ENCODE results near the gene LHB.

LHB gene

DNA sequence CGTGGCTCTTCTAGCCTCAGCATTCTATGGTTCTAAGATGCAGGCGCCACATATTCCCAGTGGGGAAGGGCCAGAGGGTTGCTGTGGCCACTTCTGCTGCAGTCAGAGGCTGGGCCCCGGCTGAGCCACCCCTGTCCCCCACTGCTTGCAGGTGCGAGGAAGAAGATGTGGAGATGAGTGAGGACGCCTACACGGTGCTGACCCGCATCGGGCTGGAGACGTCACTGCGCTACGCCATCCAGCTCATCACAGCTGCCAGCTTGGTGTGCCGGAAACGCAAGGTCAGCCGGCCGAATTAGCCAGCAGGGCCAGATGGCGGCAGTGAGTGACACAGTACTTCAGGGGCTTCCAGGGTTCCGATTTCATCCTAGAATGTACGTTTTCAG is 2.0 kb downstream of the LHB start:
- H3K4me3 ChIP-seq (ENCODE audit: low read depth, low read length) = no peak overlapping the region
- TF ChIP-seq, protein P1, sequence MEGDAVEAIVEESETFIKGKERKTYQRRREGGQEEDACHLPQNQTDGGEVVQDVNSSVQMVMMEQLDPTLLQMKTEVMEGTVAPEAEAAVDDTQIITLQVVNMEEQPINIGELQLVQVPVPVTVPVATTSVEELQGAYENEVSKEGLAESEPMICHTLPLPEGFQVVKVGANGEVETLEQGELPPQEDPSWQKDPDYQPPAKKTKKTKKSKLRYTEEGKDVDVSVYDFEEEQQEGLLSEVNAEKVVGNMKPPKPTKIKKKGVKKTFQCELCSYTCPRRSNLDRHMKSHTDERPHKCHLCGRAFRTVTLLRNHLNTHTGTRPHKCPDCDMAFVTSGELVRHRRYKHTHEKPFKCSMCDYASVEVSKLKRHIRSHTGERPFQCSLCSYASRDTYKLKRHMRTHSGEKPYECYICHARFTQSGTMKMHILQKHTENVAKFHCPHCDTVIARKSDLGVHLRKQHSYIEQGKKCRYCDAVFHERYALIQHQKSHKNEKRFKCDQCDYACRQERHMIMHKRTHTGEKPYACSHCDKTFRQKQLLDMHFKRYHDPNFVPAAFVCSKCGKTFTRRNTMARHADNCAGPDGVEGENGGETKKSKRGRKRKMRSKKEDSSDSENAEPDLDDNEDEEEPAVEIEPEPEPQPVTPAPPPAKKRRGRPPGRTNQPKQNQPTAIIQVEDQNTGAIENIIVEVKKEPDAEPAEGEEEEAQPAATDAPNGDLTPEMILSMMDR (IDR thresholded peaks at IDR 0.05; ENCODE audit: low read depth, low read length) = no peak

DNA sequence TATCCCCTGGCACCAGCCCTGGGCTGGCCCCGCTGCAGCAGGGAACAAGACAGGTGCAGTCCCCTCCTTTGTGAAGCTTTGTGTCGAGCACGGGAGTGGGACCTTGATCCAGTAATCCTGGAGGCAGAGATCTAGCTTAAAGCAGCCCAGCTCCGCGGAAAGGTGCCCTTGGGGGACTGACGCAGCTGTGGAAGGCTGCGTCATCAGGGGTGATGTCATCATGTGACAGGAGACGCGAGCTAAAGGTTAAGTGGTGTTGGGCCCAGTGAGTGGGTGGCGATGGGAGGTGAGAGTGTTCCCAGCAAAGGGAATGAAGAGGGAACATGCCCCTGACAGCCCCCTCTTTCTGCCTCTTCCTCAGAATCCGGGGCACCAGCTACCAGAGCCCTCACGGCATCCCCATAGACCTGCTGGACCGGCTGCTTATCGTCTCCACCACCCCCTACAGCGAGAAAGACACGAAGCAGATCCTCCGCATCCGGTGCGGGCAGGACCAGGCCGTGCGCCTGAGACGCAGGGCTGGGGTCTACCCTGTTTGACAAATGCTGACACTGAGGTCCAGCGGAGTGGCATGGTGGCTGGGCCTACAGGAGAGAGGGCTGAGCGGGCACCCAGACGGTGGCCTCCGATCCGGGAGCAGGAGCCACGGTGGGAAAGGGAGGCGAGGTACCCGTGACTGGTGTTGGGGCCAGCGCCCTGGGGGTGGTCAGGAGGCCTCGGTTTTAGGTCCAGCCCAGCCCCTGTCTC is 2.6 kb downstream of the LHB start:
- TF ChIP-seq, protein P1 (IDR thresholded peaks at IDR 0.05; ENCODE audit: low read depth, low read length) = no peak
- H3K4me3 ChIP-seq (ENCODE audit: low read depth, low read length) = no peak overlapping the region

GRCh38 chr19:49011194-49011593 is 5.7 kb downstream of the LHB start:
- H3K4me3 ChIP-seq (ENCODE audit: low read depth, low read length) = no peak overlapping the region
- TF ChIP-seq, protein P1 (IDR thresholded peaks at IDR 0.05; ENCODE audit: low read depth, low read length) = no peak

- TF ChIP-seq, protein P1 (IDR thresholded peaks at IDR 0.05; ENCODE audit: low read depth, low read length) = no peak
- H3K4me3 ChIP-seq (ENCODE audit: low read depth, low read length) = no peak overlapping the region
Observed at GRCh38 chr19:49010453-49010852, 6.4 kb downstream of the LHB start.

- no peak overlapping the region for H3K4me3 ChIP-seq (ENCODE audit: low read depth, low read length)
- TF ChIP-seq, protein P1 (IDR thresholded peaks at IDR 0.05; ENCODE audit: low read depth, low read length) = no peak
Observed at GRCh38 chr19:49009828-49010227, 7.1 kb downstream of the LHB start.

GRCh38 chr19:49006905-49007304 is 10.0 kb downstream of the LHB start:
- no peak overlapping the region for H3K4me3 ChIP-seq (ENCODE audit: low read depth, low read length)
- TF ChIP-seq, protein P1 (IDR thresholded peaks at IDR 0.05; ENCODE audit: low read depth, low read length) = no peak

GRCh38 chr19:49004964-49005614 is 11.8 kb downstream of the LHB start:
- no peak overlapping the region for H3K4me3 ChIP-seq (ENCODE audit: low read depth, low read length)
- TF ChIP-seq, protein P1 (IDR thresholded peaks at IDR 0.05; ENCODE audit: low read depth, low read length) = no peak

All from WI38 (cell line).